SK-N-SH (cell line): ENCODE results near the gene RAC3. TPM values are rescaled to one million over a fixed set of nuclear protein-coding genes. Genes with fewer than 3 reads are reported as not detected.

Source experiments
- CTCF ChIA-PET: fragments of 300-600, 350-600 bp; formaldehyde crosslinking; extraction: SDS; loops from one replicate; lab custom pipeline; 2021; lab: Yijun Ruan, JAX
- POLR2A ChIA-PET: fragments of 350-600 bp; sonication (Branson Sonifier 250); formaldehyde crosslinking; extraction: SDS; loops from one replicate; lab custom pipeline; 2020; ENCODE audit warnings: antibody characterized with exemption, inconsistent platforms; lab: Yijun Ruan, JAX
- DNase-seq: peaks from one replicate; pipeline ENCODE4 v3.0.0; 2012
- H2AFZ ChIP-seq: fragments of 200-600 bp; sonication (generic); 2 replicates; pipeline ENCODE4 v1.8.1; 2016; ENCODE audit warnings: antibody characterized with exemption, mild to moderate bottlenecking, low read depth
- H3F3A ChIP-seq: fragments of 200-600 bp; sonication (generic); replicated peaks from 2 replicates; pipeline ENCODE3; 2016; ENCODE audit warnings: antibody characterized with exemption, mild to moderate bottlenecking; ENCODE audit not compliant: insufficient read depth
- H3K27ac ChIP-seq, 2 experiments: fragments of 200-500 bp in 1 of 2; fragments of 200-600 bp in 1 of 2; sonication (Bioruptor generic) in 1 of 2; sonication (generic), shearing (Covaris generic) in 1 of 2; 2 replicates each; pipeline versions ENCODE4 v1.5.1 to v1.6.1; 2014 to 2016; ENCODE audit warnings: low read depth in 2 of 2, inconsistent platforms in 1 of 2, low read length in 1 of 2, mild to moderate bottlenecking in 1 of 2, mixed read lengths in 1 of 2
- H3K27me3 ChIP-seq: fragments of 200-600 bp; sonication (generic), shearing (Covaris generic); 2 replicates; pipeline ENCODE4 v1.6.1; 2016; ENCODE audit warnings: mixed run types; ENCODE audit not compliant: insufficient read depth
- H3K36me3 ChIP-seq, 2 experiments: fragments of 200-500 bp in 1 of 2; fragments of 200-600 bp in 1 of 2; sonication (Bioruptor generic) in 1 of 2; sonication (generic) in 1 of 2; replicated peaks in 1 of 2; 2 replicates each; pipeline versions ENCODE3 to v1.5.1; 2014 to 2016; ENCODE audit warnings: low read length in 1 of 2, mild to moderate bottlenecking in 1 of 2; ENCODE audit not compliant: insufficient read depth in 2 of 2, control insufficient read depth in 1 of 2
- H3K4me1 ChIP-seq, 2 experiments: fragments of 200-500 bp in 1 of 2; fragments of 200-600 bp in 1 of 2; sonication (Bioruptor generic) in 1 of 2; sonication (generic), shearing (Covaris generic) in 1 of 2; 2 replicates each; pipeline versions ENCODE4 v1.5.1 to v1.6.1; 2014 to 2016; ENCODE audit warnings: low read depth in 1 of 2, low read length in 1 of 2, mixed run types in 1 of 2; ENCODE audit not compliant: insufficient read depth in 2 of 2, control insufficient read depth in 1 of 2
- H3K4me2 ChIP-seq: fragments of 200-600 bp; sonication (generic), shearing (Covaris generic); 2 replicates; pipeline ENCODE4 v1.6.1; 2017; ENCODE audit warnings: mixed run types
- H3K4me3 ChIP-seq, 2 experiments: fragments of 200-500 bp in 1 of 2; fragments of 200-600 bp in 1 of 2; sonication (Bioruptor generic) in 1 of 2; sonication (generic), shearing (Covaris generic) in 1 of 2; 2 replicates each; pipeline versions ENCODE4 v1.5.1 to v1.8.1; 2014 to 2016; ENCODE audit warnings: low read depth in 2 of 2, inconsistent platforms in 1 of 2, low read length in 1 of 2, mild to moderate bottlenecking in 1 of 2, mixed read lengths in 1 of 2, moderate library complexity in 1 of 2
- H3K79me2 ChIP-seq: fragments of 200-600 bp; sonication (generic); 2 replicates; pipeline ENCODE4 v1.8.1; 2017; ENCODE audit warnings: mild to moderate bottlenecking; ENCODE audit not compliant: insufficient read depth
- H3K9ac ChIP-seq: fragments of 200-600 bp; sonication (generic); 2 replicates; pipeline ENCODE4 v1.6.1; 2017; ENCODE audit warnings: mixed run types
- H3K9me2 ChIP-seq: fragments of 200-600 bp; sonication (generic); 2 replicates; pipeline ENCODE4 v1.6.1; 2017; ENCODE audit warnings: mixed run types
- H3K9me3 ChIP-seq: fragments of 200-600 bp; sonication (generic); 2 replicates; pipeline ENCODE4 v1.6.1; 2017; ENCODE audit warnings: mixed run types, mild to moderate bottlenecking, moderate library complexity
- H4K20me1 ChIP-seq: fragments of 200-600 bp; sonication (generic); 2 replicates; pipeline ENCODE4 v1.6.1; 2017; ENCODE audit warnings: mild to moderate bottlenecking, mixed run types; ENCODE audit not compliant: insufficient read depth
- ELF1 ChIP-seq: IDR thresholded peaks from 2 replicates; pipeline ENCODE4 v1.4.0; 2012
- EP300 ChIP-seq, 2 experiments: IDR thresholded peaks; 2 replicates each; pipeline versions ENCODE4 v1.4.0 to v1.6.1; 2012; ENCODE audit warnings: borderline replicate concordance in 1 of 2, low read depth in 1 of 2, low read length in 1 of 2
- EZH2phosphoT487 ChIP-seq: fragments of 200-600 bp; sonication (generic); IDR thresholded peaks from 2 replicates; pipeline ENCODE4 v1.6.1; 2017; ENCODE audit warnings: low read depth, mixed run types, mild to moderate bottlenecking, antibody characterized with exemption, moderate library complexity, borderline replicate concordance
- FOSL2 ChIP-seq: IDR thresholded peaks from 2 replicates; pipeline ENCODE4 v1.4.0; 2012; ENCODE audit warnings: low read depth, mild to moderate bottlenecking, moderate library complexity, borderline replicate concordance
- FOXJ3 ChIP-seq: sonication (generic); formaldehyde crosslinking; IDR thresholded peaks from 2 replicates; pipeline ENCODE4 v1.5.1; 2020; ENCODE audit warnings: mild to moderate bottlenecking, missing genetic modification reagents
- NFIC ChIP-seq: IDR thresholded peaks from 2 replicates; pipeline ENCODE4 v1.4.0; 2012; ENCODE audit warnings: borderline replicate concordance
- RAD21 ChIP-seq: IDR thresholded peaks from 2 replicates; pipeline ENCODE4 v1.6.1; 2012; ENCODE audit warnings: mild to moderate bottlenecking, low read length
- RXRA ChIP-seq: IDR thresholded peaks from 2 replicates; pipeline ENCODE4 v1.4.0; 2012; ENCODE audit warnings: low read depth, mild to moderate bottlenecking, borderline replicate concordance
- SIN3A ChIP-seq: IDR thresholded peaks from 2 replicates; pipeline ENCODE4 v1.6.1; 2012; ENCODE audit warnings: low read depth, mild to moderate bottlenecking, low read length, moderate library complexity, borderline replicate concordance
- SMC3 ChIP-seq: IDR thresholded peaks from 2 replicates; pipeline ENCODE4 v1.6.1; 2012; ENCODE audit warnings: low read depth, low read length, improper control_type of control experiment
- TCF12 ChIP-seq: IDR thresholded peaks from 2 replicates; pipeline ENCODE4 v1.4.0; 2012
- WGBS: methylation state at CpG from one replicate; pipeline ENCODE4 v1.1.6; 2017; ENCODE audit warnings: low lambda C conversion rate; 5-methylcytosine and 5-hydroxymethylcytosine counted together
- polyA plus RNA-seq, 3 experiments: library from polyadenylated mRNA; depleted of rRNA; stranded (reverse); fragments of >200 nt; gene quantifications; 2 replicates each; pipeline ENCODE4 v1.2.3, GENCODE V29; 2012
- TF ChIP-seq, protein P1 (sequence below): IDR thresholded peaks from 2 replicates; pipeline ENCODE4; 2012
- TF ChIP-seq, protein P2 (sequence below): IDR thresholded peaks from 2 replicates; pipeline ENCODE4 v1.4.0; 2012; ENCODE audit warnings: low read depth
- TF ChIP-seq, protein P3 (sequence below): fragments of 200-600 bp; sonication (generic); IDR thresholded peaks from 2 replicates; pipeline ENCODE4 v1.6.1; 2017; ENCODE audit warnings: antibody characterized with exemption, mild to moderate bottlenecking, moderate library complexity
- TF ChIP-seq, protein P4 (sequence below): fragments of 150-350 bp; IDR thresholded peaks from 2 replicates; pipeline ENCODE4 v1.6.1; 2017; ENCODE audit warnings: antibody characterized with exemption, low read length, low read depth, borderline replicate concordance

The RAC3 gene
- polyA plus RNA-seq, 1 of the 3 experiments (the other 2 are of a cell fraction) = 83.6 TPM

DNA sequence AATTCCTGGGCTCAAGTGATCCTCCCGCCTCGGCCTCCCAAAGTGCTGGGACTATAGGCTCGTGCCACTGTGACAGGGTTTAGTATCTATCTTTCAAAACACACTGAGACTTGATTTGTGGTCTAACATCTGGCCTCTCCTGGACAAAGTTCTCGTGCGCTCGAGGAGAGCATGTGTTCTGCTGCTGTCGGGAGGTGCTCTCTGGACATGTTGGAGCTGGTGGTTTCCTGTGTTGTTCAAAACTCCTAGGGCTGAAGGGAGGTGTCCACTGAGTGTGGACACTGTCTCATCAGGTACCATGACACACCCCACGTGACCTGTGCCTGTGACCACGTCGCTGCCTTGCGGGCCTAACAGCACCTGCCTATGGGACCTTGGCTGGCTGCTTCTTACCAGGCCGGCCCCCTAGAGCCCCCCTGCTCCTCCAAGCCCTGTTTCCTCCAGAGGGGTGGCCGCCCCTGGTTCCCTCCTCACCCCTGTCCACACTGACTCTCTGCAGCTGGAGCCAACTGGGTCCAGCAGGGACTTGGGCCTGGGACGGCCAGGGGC lies 14.5 kb downstream of the RAC3 start:
- Histone ChIP-seq H3K9me2 (no peaks in the 10 kb centered on the region), H3F3A (peaks cover 5% of the 10 kb centered on the region), H3K9me3 (no peaks in the 10 kb centered on the region), H3K27me3 (no peaks in the 10 kb centered on the region), H3K4me3 (no peak overlapping the region), H3K9ac (no peak overlapping the region), H3K79me2 (peaks cover 9% of the 10 kb centered on the region; the same call in 1 of the 2 replicates), H3K36me3 (peaks cover 15 to 35% of the 10 kb centered on the region in 2 experiments), H3K27ac (no peak overlapping the region), H3K4me1 (peaks cover 0 to 11% of the 10 kb centered on the region in 2 experiments; a peak in 1 of 4 replicates), H2AFZ (no peak overlapping the region), H4K20me1 (no peaks in the 10 kb centered on the region), H3K4me2 (no peak overlapping the region)
- TF ChIP-seq, protein P1, sequence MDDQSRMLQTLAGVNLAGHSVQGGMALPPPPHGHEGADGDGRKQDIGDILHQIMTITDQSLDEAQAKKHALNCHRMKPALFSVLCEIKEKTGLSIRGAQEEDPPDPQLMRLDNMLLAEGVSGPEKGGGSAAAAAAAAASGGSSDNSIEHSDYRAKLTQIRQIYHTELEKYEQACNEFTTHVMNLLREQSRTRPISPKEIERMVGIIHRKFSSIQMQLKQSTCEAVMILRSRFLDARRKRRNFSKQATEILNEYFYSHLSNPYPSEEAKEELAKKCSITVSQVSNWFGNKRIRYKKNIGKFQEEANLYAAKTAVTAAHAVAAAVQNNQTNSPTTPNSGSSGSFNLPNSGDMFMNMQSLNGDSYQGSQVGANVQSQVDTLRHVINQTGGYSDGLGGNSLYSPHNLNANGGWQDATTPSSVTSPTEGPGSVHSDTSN = no peak
- TF ChIP-seq NFIC (no peak), EZH2phosphoT487 (no peak), ELF1 (no peak), RAD21 (no peak), FOXJ3 (CRISPR knock-in tag) (no peak), FOSL2 (no peak), RXRA (no peak), SMC3 (no peak), SIN3A (no peak), TCF12 (no peak), EP300 (IDR thresholded peaks at IDR 0.05; ENCODE audit: borderline replicate concordance in 1 of 2, low read depth in 1 of 2, low read length in 1 of 2) (no peak)
- TF ChIP-seq, protein P2, sequence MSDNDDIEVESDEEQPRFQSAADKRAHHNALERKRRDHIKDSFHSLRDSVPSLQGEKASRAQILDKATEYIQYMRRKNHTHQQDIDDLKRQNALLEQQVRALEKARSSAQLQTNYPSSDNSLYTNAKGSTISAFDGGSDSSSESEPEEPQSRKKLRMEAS = no peak
- TF ChIP-seq, protein P3, sequence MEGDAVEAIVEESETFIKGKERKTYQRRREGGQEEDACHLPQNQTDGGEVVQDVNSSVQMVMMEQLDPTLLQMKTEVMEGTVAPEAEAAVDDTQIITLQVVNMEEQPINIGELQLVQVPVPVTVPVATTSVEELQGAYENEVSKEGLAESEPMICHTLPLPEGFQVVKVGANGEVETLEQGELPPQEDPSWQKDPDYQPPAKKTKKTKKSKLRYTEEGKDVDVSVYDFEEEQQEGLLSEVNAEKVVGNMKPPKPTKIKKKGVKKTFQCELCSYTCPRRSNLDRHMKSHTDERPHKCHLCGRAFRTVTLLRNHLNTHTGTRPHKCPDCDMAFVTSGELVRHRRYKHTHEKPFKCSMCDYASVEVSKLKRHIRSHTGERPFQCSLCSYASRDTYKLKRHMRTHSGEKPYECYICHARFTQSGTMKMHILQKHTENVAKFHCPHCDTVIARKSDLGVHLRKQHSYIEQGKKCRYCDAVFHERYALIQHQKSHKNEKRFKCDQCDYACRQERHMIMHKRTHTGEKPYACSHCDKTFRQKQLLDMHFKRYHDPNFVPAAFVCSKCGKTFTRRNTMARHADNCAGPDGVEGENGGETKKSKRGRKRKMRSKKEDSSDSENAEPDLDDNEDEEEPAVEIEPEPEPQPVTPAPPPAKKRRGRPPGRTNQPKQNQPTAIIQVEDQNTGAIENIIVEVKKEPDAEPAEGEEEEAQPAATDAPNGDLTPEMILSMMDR = no peak
- TF ChIP-seq, protein P4, sequence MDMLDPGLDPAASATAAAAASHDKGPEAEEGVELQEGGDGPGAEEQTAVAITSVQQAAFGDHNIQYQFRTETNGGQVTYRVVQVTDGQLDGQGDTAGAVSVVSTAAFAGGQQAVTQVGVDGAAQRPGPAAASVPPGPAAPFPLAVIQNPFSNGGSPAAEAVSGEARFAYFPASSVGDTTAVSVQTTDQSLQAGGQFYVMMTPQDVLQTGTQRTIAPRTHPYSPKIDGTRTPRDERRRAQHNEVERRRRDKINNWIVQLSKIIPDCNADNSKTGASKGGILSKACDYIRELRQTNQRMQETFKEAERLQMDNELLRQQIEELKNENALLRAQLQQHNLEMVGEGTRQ = no peak
- ChIA-PET CTCF (interaction anchor here (1.0 to 1.2 kb wide), 2 partner anchors 10 to 15 kb away, joined by 3 read pairs; no protein-coding TSS in a partner anchor), POLR2A (no interaction called here)
- WGBS = 86% methylated on average over 11 of the region's 14 CpGs
- no peak for DNase-seq
